ENCODE data around the gene C10orf90. TPM values are rescaled to one million over a fixed set of nuclear protein-coding genes. Genes with fewer than 3 reads are reported as not detected.

The C10orf90 gene
- total RNA-seq, 1 donor, result 0.72 TPM

DNA sequence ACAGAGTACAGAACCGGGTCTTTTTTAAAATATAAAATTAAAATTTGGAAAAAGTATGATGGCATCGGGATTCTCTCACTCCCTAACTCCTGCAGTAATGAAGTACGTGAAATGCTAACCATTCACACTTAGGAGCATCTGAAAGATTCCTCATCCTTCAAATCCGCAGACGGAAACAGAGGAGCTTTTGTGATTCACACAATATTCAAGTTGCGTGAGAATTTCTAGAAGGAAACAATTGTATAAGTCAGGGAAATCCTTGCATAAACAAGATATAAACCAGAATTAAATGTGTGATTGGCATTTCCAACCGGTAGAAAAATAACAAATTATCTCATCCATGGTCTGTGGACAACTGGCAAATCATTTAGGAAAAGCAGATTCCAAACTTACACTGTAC lies 179.0 kb downstream of the C10orf90 start:
- Histone ChIP-seq H3K36me3 (ENCODE audit: insufficient read depth, low read length) (no peaks in the 10 kb centered on the region), H3K79me2 (ENCODE audit: insufficient read depth, low read length) (no peaks in the 10 kb centered on the region), H3K27me3 (ENCODE audit: insufficient read depth, low read length) (no peaks in the 10 kb centered on the region), H3K4me3 (ENCODE audit: insufficient read depth, low read length) (no peak overlapping the region), H3K27ac (ENCODE audit: low read depth, low read length) (no peak overlapping the region), H4K20me1 (ENCODE audit: insufficient read depth, low read length) (no peaks in the 10 kb centered on the region), H3K9me3 (ENCODE audit: low read depth, low read length) (no peaks in the 10 kb centered on the region), H3K4me1 (ENCODE audit: insufficient read depth, low read length) (no peaks in the 10 kb centered on the region), H2AFZ (ENCODE audit: low read length) (no peak overlapping the region), H3K4me2 (ENCODE audit: insufficient read depth, low read length) (no peak overlapping the region)
- TF ChIP-seq, protein P1, sequence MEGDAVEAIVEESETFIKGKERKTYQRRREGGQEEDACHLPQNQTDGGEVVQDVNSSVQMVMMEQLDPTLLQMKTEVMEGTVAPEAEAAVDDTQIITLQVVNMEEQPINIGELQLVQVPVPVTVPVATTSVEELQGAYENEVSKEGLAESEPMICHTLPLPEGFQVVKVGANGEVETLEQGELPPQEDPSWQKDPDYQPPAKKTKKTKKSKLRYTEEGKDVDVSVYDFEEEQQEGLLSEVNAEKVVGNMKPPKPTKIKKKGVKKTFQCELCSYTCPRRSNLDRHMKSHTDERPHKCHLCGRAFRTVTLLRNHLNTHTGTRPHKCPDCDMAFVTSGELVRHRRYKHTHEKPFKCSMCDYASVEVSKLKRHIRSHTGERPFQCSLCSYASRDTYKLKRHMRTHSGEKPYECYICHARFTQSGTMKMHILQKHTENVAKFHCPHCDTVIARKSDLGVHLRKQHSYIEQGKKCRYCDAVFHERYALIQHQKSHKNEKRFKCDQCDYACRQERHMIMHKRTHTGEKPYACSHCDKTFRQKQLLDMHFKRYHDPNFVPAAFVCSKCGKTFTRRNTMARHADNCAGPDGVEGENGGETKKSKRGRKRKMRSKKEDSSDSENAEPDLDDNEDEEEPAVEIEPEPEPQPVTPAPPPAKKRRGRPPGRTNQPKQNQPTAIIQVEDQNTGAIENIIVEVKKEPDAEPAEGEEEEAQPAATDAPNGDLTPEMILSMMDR (IDR thresholded peaks at IDR 0.05; ENCODE audit: extremely low read depth, low read depth, low read length), result no peak
- DNase-seq (ENCODE audit: insufficient read length, low spot score, missing footprints), result no peak

DNA sequence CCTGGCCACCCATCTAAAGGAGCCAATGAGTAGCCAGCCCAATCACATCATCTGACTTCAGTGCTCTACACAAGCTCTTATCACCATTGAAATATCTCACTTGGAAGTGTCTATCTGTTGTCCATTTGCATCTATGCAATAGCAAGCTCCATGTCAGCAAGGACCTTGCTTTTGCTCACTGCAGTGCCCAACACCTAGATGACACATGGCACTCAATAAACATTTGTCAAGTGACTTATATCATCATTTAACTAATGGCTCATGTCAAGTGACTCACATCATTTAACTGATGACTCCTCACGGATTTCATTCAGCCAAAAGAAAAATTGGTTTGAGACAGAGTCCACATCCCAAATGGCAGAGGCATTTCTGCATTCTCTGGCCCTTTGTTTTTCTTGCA lies 189.3 kb downstream of the C10orf90 start:
- Histone ChIP-seq H3K79me2 (ENCODE audit: insufficient read depth, low read length) (no peaks in the 10 kb centered on the region), H3K36me3 (ENCODE audit: insufficient read depth, low read length) (no peaks in the 10 kb centered on the region), H4K20me1 (ENCODE audit: insufficient read depth, low read length) (no peaks in the 10 kb centered on the region), H2AFZ (ENCODE audit: low read length) (no peak overlapping the region), H3K4me1 (ENCODE audit: insufficient read depth, low read length) (no peaks in the 10 kb centered on the region), H3K4me3 (ENCODE audit: insufficient read depth, low read length) (no peak overlapping the region), H3K4me2 (ENCODE audit: insufficient read depth, low read length) (no peak overlapping the region), H3K9me3 (ENCODE audit: low read depth, low read length) (no peaks in the 10 kb centered on the region), H3K27ac (ENCODE audit: low read depth, low read length) (no peak overlapping the region), H3K27me3 (ENCODE audit: insufficient read depth, low read length) (no peaks in the 10 kb centered on the region)
- TF ChIP-seq, protein P1 (IDR thresholded peaks at IDR 0.05; ENCODE audit: extremely low read depth, low read depth, low read length), result no peak
- DNase-seq (ENCODE audit: insufficient read length, low spot score, missing footprints), result no peak

DNA sequence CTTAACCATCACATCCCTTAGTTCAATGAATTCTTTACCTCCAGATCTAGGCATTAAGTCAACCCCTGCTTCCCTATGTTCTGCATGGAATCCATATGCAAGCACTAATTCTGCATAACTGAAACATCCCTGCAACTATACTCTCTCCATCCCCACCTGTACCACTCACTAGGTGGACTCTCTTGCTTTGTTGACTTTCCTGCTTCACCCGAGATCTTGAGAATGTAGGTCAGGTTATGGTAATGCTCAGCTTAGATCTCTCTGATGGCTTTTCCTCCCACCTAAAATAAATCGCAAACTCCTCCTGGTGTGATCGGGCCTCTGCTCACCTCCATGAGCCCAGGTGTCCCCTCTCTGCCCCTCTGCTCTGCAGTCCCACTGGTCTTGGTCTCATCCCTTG lies 189.8 kb downstream of the C10orf90 start:
- no peaks in the 10 kb centered on the region for H3K9me3 ChIP-seq (ENCODE audit: low read depth, low read length)
- no peak overlapping the region for H3K4me3 ChIP-seq (ENCODE audit: insufficient read depth, low read length)
- TF ChIP-seq, protein P1 (IDR thresholded peaks at IDR 0.05; ENCODE audit: extremely low read depth, low read depth, low read length), result no peak

DNA sequence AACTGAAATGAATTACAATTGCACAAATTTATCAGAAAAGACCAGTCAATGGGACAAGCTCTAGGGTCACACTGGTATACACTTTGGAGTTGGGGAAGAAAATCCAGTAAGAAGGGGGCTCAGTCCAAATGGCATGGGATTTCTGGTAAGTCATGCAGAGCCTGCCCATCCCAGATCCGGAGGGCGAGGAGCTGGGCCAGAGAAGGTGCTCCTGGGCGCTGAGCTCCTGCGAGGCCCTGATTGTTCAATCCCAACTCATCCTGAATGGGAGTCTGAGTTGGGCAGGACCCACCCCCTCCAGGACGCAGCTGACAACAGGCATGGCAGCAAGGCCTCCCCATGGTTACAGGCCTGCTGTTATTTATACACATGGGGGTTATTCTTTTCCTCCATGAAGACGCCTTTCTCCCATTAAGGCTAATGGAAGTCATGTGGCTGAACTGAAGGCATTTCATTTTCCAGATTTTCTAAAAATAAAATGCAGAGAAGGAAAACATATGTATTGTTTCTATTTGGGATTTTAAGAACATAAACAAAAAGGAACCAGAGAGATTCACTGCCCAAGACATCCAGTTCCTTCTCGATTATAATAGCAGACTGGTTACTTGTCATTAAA lies 191.1 kb downstream of the C10orf90 start:
- Histone ChIP-seq H3K27me3 (ENCODE audit: insufficient read depth, low read length) (no peaks in the 10 kb centered on the region), H3K79me2 (ENCODE audit: insufficient read depth, low read length) (no peaks in the 10 kb centered on the region), H4K20me1 (ENCODE audit: insufficient read depth, low read length) (no peaks in the 10 kb centered on the region), H3K4me2 (ENCODE audit: insufficient read depth, low read length) (no peak overlapping the region), H3K9me3 (ENCODE audit: low read depth, low read length) (no peaks in the 10 kb centered on the region), H3K4me3 (ENCODE audit: insufficient read depth, low read length) (no peak overlapping the region), H3K36me3 (ENCODE audit: insufficient read depth, low read length) (no peaks in the 10 kb centered on the region), H3K4me1 (ENCODE audit: insufficient read depth, low read length) (no peaks in the 10 kb centered on the region), H3K27ac (ENCODE audit: low read depth, low read length) (no peak overlapping the region), H2AFZ (ENCODE audit: low read length) (no peak overlapping the region)
- DNase-seq (ENCODE audit: insufficient read length, low spot score, missing footprints), result no peak
- TF ChIP-seq, protein P1 (IDR thresholded peaks at IDR 0.05; ENCODE audit: extremely low read depth, low read depth, low read length), result no peak

More for the DNA sequence above, 189.8 kb downstream of the C10orf90 start:
- no peak overlapping the region for H3K27ac ChIP-seq (ENCODE audit: low read depth, low read length)
- no peak overlapping the region for H3K4me2 ChIP-seq (ENCODE audit: insufficient read depth, low read length)
- no peaks in the 10 kb centered on the region for H3K4me1 ChIP-seq (ENCODE audit: insufficient read depth, low read length)
- H4K20me1 ChIP-seq (ENCODE audit: insufficient read depth, low read length), result no peaks in the 10 kb centered on the region
- DNase-seq (ENCODE audit: insufficient read length, low spot score, missing footprints), result no peak
- no peaks in the 10 kb centered on the region for H3K27me3 ChIP-seq (ENCODE audit: insufficient read depth, low read length)
- no peaks in the 10 kb centered on the region for H3K36me3 ChIP-seq (ENCODE audit: insufficient read depth, low read length)
- H3K79me2 ChIP-seq (ENCODE audit: insufficient read depth, low read length), result no peaks in the 10 kb centered on the region
- H2AFZ ChIP-seq (ENCODE audit: low read length), result no peak overlapping the region
